Testis (tissue), 2 donors: ENCODE measurements around the gene IDI2.

Experiments used
- POLR2A ChIP-seq: fragments of 450-650 bp; IDR thresholded peaks from one replicate; pipeline ENCODE4 v1.6.1; 2017; ENCODE audit warnings: antibody characterized with exemption, mild to moderate bottlenecking, moderate library complexity
- TF ChIP-seq, protein P1 (sequence below), 3 experiments: fragments of 450-650 bp in 2 of 3; fragments of 200-600 bp in 1 of 3; sonication (generic) in 1 of 3; IDR thresholded peaks; one replicate each; pipeline ENCODE4 v1.5.1; 2016 to 2019; ENCODE audit warnings: antibody characterized with exemption in 3 of 3, mild to moderate bottlenecking in 2 of 3, moderate library complexity in 1 of 3

DNA sequence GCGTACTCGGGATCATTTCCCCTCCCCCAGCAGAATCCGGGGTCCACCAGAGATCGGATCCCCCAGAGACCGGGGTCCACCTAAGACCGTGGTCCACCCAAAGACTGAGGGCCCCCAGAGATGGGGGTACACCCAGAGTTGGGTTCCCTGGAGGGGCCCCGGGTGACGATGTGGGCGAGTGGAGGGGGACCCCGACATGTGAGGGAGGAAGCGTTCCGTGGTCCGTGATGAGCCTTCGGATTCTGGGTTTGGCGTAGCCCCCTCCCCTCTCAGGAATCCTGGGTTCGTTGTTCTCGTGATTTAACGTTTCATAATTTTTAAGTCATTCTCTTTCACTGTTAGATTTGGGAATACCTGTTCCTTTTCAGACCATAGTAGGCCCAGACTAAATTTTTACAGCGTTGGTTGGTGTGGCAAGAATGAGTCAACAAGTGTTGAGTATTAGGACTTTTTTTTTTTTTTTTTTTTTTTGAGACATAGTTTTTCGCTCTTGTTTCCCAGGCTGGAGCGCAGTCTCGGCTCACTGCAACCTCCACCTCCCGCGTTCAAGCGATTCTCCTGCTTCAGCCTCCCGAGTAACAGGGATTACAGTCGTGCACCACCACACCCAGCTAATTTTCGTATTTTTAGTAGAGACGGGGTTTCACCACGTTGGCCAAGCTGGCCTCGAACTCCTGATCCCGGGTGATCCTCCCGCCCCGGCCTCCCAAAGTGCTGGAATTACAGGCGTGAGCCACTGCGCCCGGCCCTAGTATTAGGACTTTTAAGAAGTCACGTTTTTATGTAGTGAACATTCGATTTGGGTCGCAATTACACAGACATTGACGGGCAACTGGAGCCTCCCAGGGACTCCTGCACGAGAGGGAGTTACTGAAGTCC is 36.8 kb downstream of the IDI2 start:
- TF ChIP-seq POLR2A = no peak
- TF ChIP-seq, protein P1, sequence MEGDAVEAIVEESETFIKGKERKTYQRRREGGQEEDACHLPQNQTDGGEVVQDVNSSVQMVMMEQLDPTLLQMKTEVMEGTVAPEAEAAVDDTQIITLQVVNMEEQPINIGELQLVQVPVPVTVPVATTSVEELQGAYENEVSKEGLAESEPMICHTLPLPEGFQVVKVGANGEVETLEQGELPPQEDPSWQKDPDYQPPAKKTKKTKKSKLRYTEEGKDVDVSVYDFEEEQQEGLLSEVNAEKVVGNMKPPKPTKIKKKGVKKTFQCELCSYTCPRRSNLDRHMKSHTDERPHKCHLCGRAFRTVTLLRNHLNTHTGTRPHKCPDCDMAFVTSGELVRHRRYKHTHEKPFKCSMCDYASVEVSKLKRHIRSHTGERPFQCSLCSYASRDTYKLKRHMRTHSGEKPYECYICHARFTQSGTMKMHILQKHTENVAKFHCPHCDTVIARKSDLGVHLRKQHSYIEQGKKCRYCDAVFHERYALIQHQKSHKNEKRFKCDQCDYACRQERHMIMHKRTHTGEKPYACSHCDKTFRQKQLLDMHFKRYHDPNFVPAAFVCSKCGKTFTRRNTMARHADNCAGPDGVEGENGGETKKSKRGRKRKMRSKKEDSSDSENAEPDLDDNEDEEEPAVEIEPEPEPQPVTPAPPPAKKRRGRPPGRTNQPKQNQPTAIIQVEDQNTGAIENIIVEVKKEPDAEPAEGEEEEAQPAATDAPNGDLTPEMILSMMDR (IDR thresholded peaks at IDR 0.05) = no peak
